Activated CD8-positive, alpha-beta memory T cell treated with anti-CD3 and anti-CD28 coated beads, Interleukin-2, amount 10 ng/mL, durations not matched to agents 7 days and 5 days (primary cell): ENCODE results near the gene PLPP3. TPM values are rescaled to one million over a fixed set of nuclear protein-coding genes. Genes with fewer than 3 reads are reported as not detected.
A peak's percentile ranks its signal among the peaks of the same experiment; 100 is the strongest.
"Not testable (repeated sequence)": the region's sequence is repeated elsewhere in the genome, so short reads cannot be mapped to it uniquely, and the experiment has no call there.

Experiments
- ATAC-seq: fragments of 150-1000 bp; cut with Tn5 transposase; one replicate; pipeline ENCODE4 v1.10.0; 2021; ENCODE audit warnings: moderate library complexity
- CTCF ChIA-PET: fragments of 350-600 bp; sonication (Branson Sonifier 250); formaldehyde crosslinking; loops from one replicate; lab custom pipeline; 2021; ENCODE audit warnings: antibody characterized with exemption; lab: Charles Lee
- DNase-seq: peaks from one replicate; pipeline ENCODE4 v3.0.0-alpha.2; 2020
- H3K27ac Mint-ChIP-seq: one replicate; pipeline ENCODE4 v1.8.0; 2021; ENCODE audit warnings: mild to moderate bottlenecking, mixed read lengths
- H3K27me3 Mint-ChIP-seq: one replicate; pipeline ENCODE4 v1.8.0; 2021; ENCODE audit warnings: mixed read lengths
- H3K36me3 Mint-ChIP-seq: one replicate; pipeline ENCODE4 v1.8.0; 2021; ENCODE audit warnings: mild to moderate bottlenecking, mixed read lengths
- H3K4me1 Mint-ChIP-seq: one replicate; pipeline ENCODE4 v1.8.0; 2021; ENCODE audit warnings: mixed read lengths
- H3K4me3 Mint-ChIP-seq: one replicate; pipeline ENCODE4 v1.8.0; 2021; ENCODE audit warnings: mild to moderate bottlenecking, moderate library complexity, mixed read lengths
- H3K9me3 Mint-ChIP-seq: one replicate; pipeline ENCODE4 v1.8.0; 2022; ENCODE audit warnings: low read depth, mixed read lengths
- total RNA-seq, 2 experiments: library from RNA; stranded (reverse); gene quantifications; one replicate each; pipeline ENCODE4 v1.2.3, GENCODE V29; 2021

Gene PLPP3
- total RNA-seq: not detected

DNA sequence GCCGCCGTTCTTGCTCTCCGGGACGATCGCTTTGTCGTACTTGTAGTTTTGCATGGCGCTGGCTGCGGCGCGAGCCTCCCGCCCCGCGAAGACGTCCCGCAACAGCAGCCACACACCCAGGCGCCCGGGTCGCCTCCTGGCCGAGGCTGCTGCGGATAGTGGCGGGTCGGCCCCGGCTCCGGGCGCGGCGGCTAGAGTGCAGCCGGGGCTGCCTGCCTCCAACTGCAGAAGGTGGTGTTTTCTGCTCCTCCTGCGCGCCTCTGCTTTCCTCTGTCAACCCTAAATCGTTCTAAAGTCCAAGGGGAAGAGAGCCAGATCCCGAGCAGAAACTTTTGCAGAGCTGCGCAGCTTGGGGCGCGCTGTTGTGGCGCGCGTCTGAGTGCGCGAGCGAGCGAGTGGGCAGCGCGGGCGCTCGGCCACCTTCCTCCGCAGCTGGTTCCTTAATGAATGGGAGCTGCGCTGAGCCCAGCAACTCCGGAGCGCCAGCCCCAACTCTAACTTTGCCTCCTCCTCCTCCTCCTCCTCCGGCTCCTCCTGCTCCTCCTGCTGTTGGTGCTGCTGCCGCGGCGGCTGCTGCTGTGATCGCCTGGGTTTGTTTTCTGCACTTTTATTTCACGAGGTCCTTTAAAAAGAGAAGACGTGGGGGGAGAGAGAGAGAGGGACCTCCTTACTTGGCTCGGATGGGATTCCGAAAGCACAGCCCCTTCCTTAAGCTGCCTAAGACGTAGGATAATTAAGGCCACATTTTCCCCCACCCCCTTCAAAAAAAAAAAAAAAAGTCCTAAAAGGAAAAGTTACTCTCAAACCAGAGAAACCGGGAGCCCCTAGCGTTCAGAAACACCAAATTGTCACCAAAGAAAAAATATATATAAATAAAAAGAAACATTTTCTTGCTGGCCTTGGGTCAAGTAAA lies at the start of gene PLPP3:
PLPP3 (minus strand) TSS at position 601 of the 913 bp plus-strand sequence; CDS start at position 54, 547 bp downstream.
- H3K4me3 Mint-ChIP-seq: peak within 1 kb of the TSS; percentile 56
- ATAC-seq: peak; percentile 45

DNA sequence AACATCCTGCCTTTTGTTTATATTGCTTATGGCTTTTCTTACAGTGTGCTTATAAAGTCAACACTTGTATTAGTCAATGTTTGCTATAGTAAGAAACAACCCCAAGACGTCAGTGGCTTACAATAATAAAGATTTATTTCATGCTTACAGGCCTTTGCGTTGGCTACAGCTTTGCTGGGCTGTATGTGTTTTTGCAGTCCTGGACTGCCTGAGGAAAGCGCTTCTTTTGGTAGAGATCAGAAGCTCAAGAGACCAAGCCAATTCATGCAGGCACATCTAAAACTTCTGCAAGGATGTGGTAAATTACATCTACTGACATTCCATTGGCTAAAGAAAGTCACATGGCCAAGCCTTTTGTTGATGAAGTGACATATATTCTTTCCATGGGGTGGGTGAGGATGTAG lies 48.3 kb upstream of the PLPP3 start:
- H3K27me3 Mint-ChIP-seq: no peaks in the 10 kb centered on the region
- CTCF ChIA-PET: no interaction called here
- no peak overlapping the region for H3K27ac Mint-ChIP-seq
- no peak for ATAC-seq
- no peak overlapping the region for H3K4me3 Mint-ChIP-seq
- no peaks in the 10 kb centered on the region for H3K9me3 Mint-ChIP-seq
- DNase-seq: no peak
- no peaks in the 10 kb centered on the region for H3K36me3 Mint-ChIP-seq
- H3K4me1 Mint-ChIP-seq: no peaks in the 10 kb centered on the region

More for the DNA sequence above, at the start of gene PLPP3:
- Mint-ChIP-seq H3K27ac (no peak within 1 kb of the TSS), H3K27me3 (peaks cover 45% of the 10 kb centered on the region), H3K4me1 (peaks cover 7% of the 10 kb centered on the region), H3K9me3 (no peaks in the 10 kb centered on the region), H3K36me3 (no peaks in the 10 kb centered on the region)
- DNase-seq: no peak
- CTCF ChIA-PET: interaction anchor here (1.1 kb wide), 1 partner anchor 9 kb away, joined by 3 read pairs; no protein-coding TSS in a partner anchor

DNA sequence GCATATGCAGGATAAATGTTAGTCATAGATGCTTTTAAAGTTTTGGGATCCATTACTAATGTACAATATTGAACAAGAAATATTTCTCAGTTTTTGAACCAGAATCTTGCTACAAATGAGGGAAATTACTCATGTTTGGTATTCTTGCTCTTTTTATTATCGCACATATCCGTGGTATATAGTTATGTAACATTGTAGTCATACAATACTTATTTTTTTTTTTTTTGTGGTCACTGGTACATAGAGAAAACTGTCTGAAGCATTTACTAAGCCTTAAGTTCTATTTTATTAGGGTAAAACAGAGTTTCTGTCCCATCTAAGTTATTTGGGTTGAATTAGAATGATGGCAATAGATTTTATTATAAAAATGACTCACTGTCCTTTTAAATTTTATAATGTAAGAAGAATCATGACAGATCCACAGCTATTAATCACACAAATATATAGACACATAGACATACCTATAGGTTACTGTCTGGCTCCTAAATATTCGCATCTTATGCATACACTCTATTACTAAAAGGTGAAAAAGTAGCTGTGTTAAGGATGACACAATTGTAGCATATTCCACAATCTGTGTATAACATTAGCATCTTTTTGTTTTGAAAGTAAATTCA lies 47.8 kb upstream of the PLPP3 start:
- no peak overlapping the region for H3K27ac Mint-ChIP-seq
- CTCF ChIA-PET: no interaction called here
- DNase-seq: no peak
- no peaks in the 10 kb centered on the region for H3K9me3 Mint-ChIP-seq
- no peak overlapping the region for H3K4me3 Mint-ChIP-seq
- no peak for ATAC-seq
- H3K36me3 Mint-ChIP-seq: no peaks in the 10 kb centered on the region
- no peaks in the 10 kb centered on the region for H3K4me1 Mint-ChIP-seq
- H3K27me3 Mint-ChIP-seq: no peaks in the 10 kb centered on the region

DNA sequence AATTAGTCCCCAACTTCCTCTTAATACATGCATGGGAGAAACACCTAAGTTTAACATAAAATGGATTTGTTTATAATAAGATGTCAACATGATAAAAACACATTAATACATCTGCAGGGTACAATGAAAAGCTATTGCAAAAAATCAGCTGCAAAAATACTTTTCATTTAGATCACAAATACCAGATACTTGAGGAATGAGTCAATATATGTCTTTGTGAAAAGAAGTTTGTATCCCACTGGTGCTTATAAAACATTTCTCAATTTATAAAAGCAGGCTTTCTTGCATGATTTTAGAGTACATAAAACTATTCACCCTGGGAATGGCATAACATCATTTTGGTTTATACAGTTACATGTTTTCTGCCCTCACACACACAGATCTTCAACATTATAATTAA lies 47.2 kb upstream of the PLPP3 start:
- CTCF ChIA-PET: no interaction called here
- no peak for ATAC-seq
- H3K4me3 Mint-ChIP-seq: no peak overlapping the region
- no peaks in the 10 kb centered on the region for H3K27me3 Mint-ChIP-seq
- no peak for DNase-seq
- H3K9me3 Mint-ChIP-seq: no peaks in the 10 kb centered on the region
- no peaks in the 10 kb centered on the region for H3K4me1 Mint-ChIP-seq
- no peaks in the 10 kb centered on the region for H3K36me3 Mint-ChIP-seq
- no peak overlapping the region for H3K27ac Mint-ChIP-seq

DNA sequence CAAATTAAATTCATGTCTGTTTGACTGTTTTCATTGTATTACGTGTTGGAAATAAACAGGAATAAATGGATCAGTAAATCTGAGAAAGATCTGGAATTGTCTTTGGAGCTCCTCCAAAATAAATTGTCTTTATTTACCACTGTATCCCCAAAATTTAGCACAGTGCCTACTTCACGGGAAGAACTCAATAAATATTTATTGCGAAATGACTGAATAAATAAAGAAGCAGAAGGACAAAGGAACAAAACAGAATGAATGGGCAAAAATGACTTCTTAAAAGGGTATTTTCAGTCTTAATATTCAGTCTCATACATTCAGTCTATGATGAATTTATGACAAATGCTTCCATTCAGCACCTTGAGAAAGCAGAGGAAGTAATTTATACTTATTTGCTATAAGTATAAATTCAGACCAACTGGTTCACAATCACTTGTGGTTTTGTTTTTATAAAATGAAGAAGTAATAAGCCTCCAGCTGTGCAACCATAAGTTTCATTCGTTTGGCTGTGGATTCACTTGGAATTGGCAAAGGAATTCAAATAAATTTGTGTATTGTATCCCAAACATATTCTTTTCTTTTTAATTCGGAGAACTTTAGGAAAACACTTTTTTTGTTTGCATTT lies 46.6 kb upstream of the PLPP3 start:
- Mint-ChIP-seq H3K27me3 (no peaks in the 10 kb centered on the region), H3K9me3 (no peaks in the 10 kb centered on the region), H3K4me3 (no peak overlapping the region), H3K4me1 (no peaks in the 10 kb centered on the region), H3K36me3 (no peaks in the 10 kb centered on the region), H3K27ac (no peak overlapping the region)
- DNase-seq (no peak), ATAC-seq (no peak)
- CTCF ChIA-PET: no interaction called here

DNA sequence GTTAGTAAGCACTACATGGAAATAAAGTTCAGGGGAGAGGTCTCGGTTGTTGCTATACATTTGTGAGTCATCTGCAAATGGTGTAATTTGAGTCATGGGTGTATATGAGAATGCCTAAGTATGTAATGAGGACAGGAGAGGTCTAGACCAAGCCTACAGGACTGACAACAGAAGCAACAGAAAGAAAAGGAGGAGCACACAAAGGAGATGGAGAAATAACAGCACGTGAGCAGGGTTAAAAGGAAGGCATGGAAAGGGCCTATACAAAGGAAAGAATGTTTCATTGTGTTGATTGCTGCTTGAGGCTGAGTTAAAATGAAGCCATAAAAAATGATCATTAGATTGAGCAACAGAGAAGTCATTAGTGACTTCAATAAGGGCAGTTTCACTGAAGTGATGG lies 37.8 kb upstream of the PLPP3 start:
- Mint-ChIP-seq H3K4me1 (no peaks in the 10 kb centered on the region), H3K36me3 (no peaks in the 10 kb centered on the region), H3K27me3 (no peaks in the 10 kb centered on the region), H3K4me3 (no peak overlapping the region), H3K9me3 (peaks cover 4% of the 10 kb centered on the region), H3K27ac (no peak overlapping the region)
- CTCF ChIA-PET: no interaction called here
- no peak for ATAC-seq
- DNase-seq: no peak

DNA sequence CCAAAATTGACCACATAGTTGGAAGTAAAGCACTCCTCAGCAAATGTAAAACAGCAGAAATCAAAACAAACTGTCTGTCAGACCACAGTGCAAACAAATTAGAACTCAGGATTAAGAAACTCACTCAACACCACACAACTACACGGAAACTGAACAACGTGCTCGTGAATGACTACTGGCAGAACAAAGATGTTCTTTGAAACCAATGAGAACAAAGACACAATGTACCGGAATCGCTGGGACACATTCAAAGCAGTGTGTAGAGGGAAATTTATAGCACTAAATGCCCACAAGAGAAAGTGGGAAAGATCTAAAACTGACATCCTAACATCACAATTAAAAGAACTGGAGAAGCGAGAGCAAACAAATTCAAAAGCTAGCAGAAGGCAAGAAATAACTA lies 31.4 kb upstream of the PLPP3 start:
- H3K4me3 Mint-ChIP-seq, CTCF ChIA-PET, ATAC-seq, H3K4me1 Mint-ChIP-seq, H3K27ac Mint-ChIP-seq, H3K9me3 Mint-ChIP-seq, DNase-seq, H3K27me3 Mint-ChIP-seq, H3K36me3 Mint-ChIP-seq: not testable (repeated sequence)

DNA sequence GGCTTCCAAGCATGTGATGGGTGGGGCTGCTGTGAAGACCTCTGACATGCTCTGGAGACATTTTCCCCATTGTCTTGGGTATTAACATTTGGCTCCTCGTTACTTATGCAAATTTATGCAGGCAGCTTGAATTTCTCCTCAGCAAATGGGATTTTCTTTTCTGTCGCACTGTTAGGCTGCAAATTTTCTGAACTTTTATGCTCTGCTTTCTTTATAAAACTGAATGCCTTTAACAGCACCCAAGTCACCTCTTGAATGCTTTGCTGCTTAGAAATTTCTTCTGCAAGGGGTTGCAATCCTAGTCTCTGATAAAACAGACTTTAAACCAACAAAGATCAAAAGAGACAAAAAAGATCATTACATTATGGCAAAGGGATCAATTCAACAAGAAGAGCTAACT lies 30.7 kb upstream of the PLPP3 start:
- H3K27ac Mint-ChIP-seq, H3K4me1 Mint-ChIP-seq, H3K27me3 Mint-ChIP-seq, ATAC-seq, H3K9me3 Mint-ChIP-seq, H3K36me3 Mint-ChIP-seq, CTCF ChIA-PET, H3K4me3 Mint-ChIP-seq, DNase-seq: not testable (repeated sequence)

DNA sequence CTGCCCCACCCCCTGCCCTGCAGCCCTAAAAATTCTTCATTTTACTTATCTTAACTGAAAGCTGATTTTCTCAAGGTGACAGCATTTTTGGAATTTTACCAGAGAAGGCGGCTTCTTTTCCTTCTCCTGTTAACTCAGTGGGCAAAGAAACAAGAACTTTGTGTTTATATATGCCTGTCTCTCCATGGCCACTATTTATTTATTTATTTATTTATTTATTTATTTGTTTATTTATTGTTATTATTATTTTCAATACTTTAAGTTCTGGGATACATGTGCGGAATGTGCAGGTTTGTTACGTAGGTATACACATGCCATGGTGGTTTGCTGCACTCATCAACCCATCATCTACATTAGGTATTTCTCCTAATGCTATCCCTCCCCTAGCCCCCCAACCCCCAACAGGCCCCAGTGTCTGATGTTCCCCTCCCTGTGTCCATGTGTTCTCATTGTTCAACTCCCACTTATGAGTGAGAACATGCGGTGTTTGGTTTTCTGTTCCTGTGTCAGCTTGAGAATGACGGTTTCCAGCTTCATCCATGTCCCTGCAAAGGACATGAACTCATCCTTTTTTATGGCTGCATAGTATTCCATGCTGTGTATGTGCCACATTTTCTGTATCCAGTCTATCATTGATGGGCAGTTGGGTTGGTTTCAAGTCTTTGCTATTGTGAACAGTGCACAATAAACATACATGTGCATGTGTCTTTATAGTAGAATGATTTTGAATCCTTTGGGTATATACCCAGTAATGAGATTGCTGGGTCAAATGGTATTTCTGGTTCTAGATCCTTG lies 16.2 kb upstream of the PLPP3 start:
- H3K27ac Mint-ChIP-seq, H3K9me3 Mint-ChIP-seq, ATAC-seq, H3K36me3 Mint-ChIP-seq, H3K4me3 Mint-ChIP-seq, H3K27me3 Mint-ChIP-seq, DNase-seq, H3K4me1 Mint-ChIP-seq: not testable (repeated sequence)
- CTCF ChIA-PET: interaction anchor here (0.7 kb wide), 1 partner anchor 8 kb away, joined by 3 read pairs; no protein-coding TSS in a partner anchor

DNA sequence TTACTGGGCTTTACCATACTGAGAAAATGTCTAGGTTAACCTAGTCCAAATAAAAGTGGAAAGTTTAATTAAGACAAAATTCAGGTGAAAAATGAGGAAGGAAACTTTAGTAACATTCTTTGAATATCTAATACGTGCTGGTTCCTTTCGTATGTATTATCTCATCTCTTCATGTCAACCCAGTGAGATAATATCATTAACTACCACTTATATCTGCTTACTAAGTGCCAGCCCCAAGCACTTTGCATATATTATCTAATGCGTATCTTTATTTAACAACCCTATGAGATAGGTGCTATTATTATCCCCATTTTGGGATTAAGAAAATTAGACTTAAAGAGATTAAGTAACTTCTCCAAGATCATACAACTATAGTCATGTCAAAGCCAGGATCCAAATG lies 12.5 kb upstream of the PLPP3 start:
- Mint-ChIP-seq H3K36me3 (no peaks in the 10 kb centered on the region), H3K27ac (no peak overlapping the region), H3K4me1 (no peaks in the 10 kb centered on the region), H3K4me3 (no peak overlapping the region), H3K9me3 (no peaks in the 10 kb centered on the region), H3K27me3 (no peaks in the 10 kb centered on the region)
- CTCF ChIA-PET: no interaction called here
- ATAC-seq (no peak), DNase-seq (no peak)

DNA sequence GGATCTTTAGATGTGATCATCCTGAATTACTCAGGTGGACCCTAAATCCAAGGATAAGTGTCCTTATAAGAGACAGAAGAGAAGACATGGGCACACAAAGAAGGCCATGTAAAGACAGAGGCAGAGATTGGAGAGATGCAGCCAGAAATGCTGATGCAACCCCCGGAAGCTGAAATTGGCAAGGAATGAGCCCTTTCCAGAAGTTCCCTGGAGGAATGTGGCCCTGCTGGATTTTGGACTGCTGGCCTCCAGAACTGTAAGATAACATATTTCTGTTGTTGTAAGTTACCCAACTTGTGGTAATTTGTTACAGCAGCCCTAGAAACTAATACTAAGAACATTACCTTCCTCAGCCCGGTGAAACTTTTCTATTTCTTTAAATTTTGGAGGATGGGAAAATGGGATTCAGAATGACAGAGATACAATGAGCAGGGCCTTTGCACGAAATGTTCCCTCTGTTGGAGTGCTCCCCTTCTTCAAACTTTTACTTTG lies 11.2 kb upstream of the PLPP3 start:
- Mint-ChIP-seq H3K4me1 (no peaks in the 10 kb centered on the region), H3K27ac (no peak overlapping the region), H3K4me3 (no peak overlapping the region), H3K9me3 (no peaks in the 10 kb centered on the region), H3K27me3 (no peaks in the 10 kb centered on the region), H3K36me3 (no peaks in the 10 kb centered on the region)
- CTCF ChIA-PET: no interaction called here
- no peak for DNase-seq
- no peak for ATAC-seq

DNA sequence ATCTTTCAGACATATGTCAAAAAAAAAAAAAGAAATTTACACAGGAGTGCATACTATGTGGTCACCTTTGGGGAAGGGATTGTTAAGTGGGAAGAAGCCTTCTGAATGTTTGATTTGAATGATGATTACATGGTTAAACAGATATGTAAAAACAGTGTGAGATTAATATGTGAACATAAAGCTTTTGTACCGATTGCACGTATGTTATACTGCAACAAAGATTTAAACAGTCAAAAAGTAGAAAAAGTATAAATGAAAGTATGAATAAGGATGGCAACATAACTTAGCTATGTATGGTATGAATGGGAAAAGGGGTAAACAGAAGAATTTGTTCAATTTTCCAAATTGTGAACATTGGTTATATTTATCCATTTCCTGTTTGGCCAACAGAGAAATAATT lies 10.0 kb upstream of the PLPP3 start:
- no peak for ATAC-seq
- Mint-ChIP-seq H3K36me3 (no peaks in the 10 kb centered on the region), H3K27ac (no peak overlapping the region), H3K9me3 (no peaks in the 10 kb centered on the region), H3K4me3 (no peak overlapping the region), H3K27me3 (no peaks in the 10 kb centered on the region), H3K4me1 (no peaks in the 10 kb centered on the region)
- CTCF ChIA-PET: no interaction called here
- no peak for DNase-seq

DNA sequence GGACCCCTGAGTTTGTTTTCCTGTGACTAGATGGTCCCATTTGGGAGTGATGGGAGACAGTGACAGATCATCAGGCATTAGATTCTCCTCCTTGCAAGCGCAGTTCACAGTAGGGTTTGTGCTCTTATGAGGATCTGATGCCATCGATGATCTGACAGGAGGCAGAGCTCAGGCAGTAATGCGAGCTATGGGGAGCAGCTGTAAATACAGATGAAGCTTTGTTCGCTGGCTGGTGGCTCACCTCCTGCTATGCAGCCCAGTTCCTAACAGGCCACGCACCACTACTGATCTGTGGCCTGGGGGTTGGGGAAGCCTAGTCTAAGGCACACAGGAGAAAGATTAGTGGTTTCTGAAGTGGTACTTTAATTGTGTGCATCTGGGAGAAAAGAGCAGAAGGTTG lies 7.1 kb upstream of the PLPP3 start:
- CTCF ChIA-PET: interaction anchor here (3.0 kb wide), 1 partner anchor 1108 kb away, joined by 11 read pairs; no protein-coding TSS in a partner anchor

More for the DNA sequence above, 7.1 kb upstream of the PLPP3 start:
- H3K9me3 Mint-ChIP-seq: no peaks in the 10 kb centered on the region
- H3K4me3 Mint-ChIP-seq: no peak overlapping the region
- no peaks in the 10 kb centered on the region for H3K4me1 Mint-ChIP-seq
- H3K27me3 Mint-ChIP-seq: peaks cover 2% of the 10 kb centered on the region
- H3K36me3 Mint-ChIP-seq: no peaks in the 10 kb centered on the region
- DNase-seq: no peak
- H3K27ac Mint-ChIP-seq: no peak overlapping the region
- ATAC-seq: no peak
